DMS114 treated with DMSO at 0.1 percent for 48 hours (cell line): ENCODE data around the gene KRT73.

ENCODE experiments used
- DNase-seq: peaks from one replicate; lab custom pipeline; 2025; ENCODE audit not compliant: unreplicated experiment; lab: John Stamatoyannopoulos, UW

The KRT73 gene

GRCh38 chr12:52618216-52618615 is at the start of gene KRT73:
KRT73 (minus strand) TSS chr12:52618559; CDS start chr12:52618524, 35 bp downstream.
- no peak for DNase-seq

GRCh38 chr12:52667931-52668330 is 49.6 kb upstream of the KRT73 start:
- DNase-seq = no peak

- DNase-seq = no peak
Measured at GRCh38 chr12:52667509-52667908, 49.1 kb upstream of the KRT73 start.

- DNase-seq = no peak
Measured at GRCh38 chr12:52666471-52666870, 48.1 kb upstream of the KRT73 start.

GRCh38 chr12:52663420-52663819 is 45.1 kb upstream of the KRT73 start:
- no peak for DNase-seq

- no peak for DNase-seq
Measured at GRCh38 chr12:52662918-52663229, 44.5 kb upstream of the KRT73 start.

- DNase-seq = no peak
Measured at GRCh38 chr12:52662093-52662917, 43.9 kb upstream of the KRT73 start.

GRCh38 chr12:52661668-52662067 is 43.3 kb upstream of the KRT73 start:
- DNase-seq = no peak

GRCh38 chr12:52660934-52661499 is 42.7 kb upstream of the KRT73 start:
- DNase-seq = no peak

- no peak for DNase-seq
Measured at GRCh38 chr12:52659951-52660350, 41.6 kb upstream of the KRT73 start.

GRCh38 chr12:52659395-52659794 is 41.0 kb upstream of the KRT73 start:
- no peak for DNase-seq

- no peak for DNase-seq
Measured at GRCh38 chr12:52658196-52658595, 39.8 kb upstream of the KRT73 start.

GRCh38 chr12:52657250-52657902 is 39.0 kb upstream of the KRT73 start:
- DNase-seq = no peak

- no peak for DNase-seq
Measured at GRCh38 chr12:52656616-52657015, 38.3 kb upstream of the KRT73 start.

GRCh38 chr12:52655720-52656124 is 37.4 kb upstream of the KRT73 start:
- no peak for DNase-seq

GRCh38 chr12:52655251-52655650 is 36.9 kb upstream of the KRT73 start:
- DNase-seq = no peak

GRCh38 chr12:52651726-52652261 is 33.4 kb upstream of the KRT73 start, which contains the start of gene KRT2:
KRT2 (minus strand) TSS chr12:52652211; CDS start chr12:52652142, 69 bp downstream.
- DNase-seq = no peak

GRCh38 chr12:52650520-52651081 is 32.2 kb upstream of the KRT73 start:
- DNase-seq = no peak

GRCh38 chr12:52649066-52649465 is 30.7 kb upstream of the KRT73 start:
- DNase-seq = no peak

GRCh38 chr12:52648012-52648550 is 29.7 kb upstream of the KRT73 start:
- no peak for DNase-seq

- no peak for DNase-seq
Measured at GRCh38 chr12:52647601-52648000, 29.2 kb upstream of the KRT73 start.
